ENCODE measurements around the gene SH3BGRL2.

SH3BGRL2 gene

DNA sequence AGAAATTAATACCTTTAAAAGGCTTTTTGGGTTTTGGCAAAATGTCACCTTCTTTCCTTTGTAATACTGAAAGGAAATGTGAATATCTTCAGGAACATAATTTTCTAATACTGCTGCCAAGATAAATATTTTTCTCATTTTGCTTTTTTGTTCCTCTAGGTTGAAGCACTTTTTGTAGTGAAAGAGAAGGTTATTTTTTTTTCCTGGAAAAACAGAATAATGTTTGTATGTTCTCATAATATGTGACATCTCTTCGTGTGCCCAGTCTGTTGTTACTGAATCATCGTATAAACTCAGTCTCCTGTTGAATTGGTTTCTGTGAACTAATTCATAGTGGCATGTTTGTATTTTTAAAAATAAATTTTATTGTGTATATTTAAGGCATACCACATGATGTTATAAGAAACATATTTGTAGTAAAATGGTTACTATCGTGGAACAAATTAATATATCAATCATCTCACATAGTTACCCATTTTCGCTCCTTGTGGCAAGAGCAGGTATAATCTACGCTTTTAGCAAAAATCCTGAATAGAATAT is 74.4 kb downstream of the SH3BGRL2 start:
- ChIA-PET CTCF (interaction anchor here (1.0 to 1.3 kb wide), 2 partner anchors 9 kb away, joined by 3 to 6 read pairs; no protein-coding TSS in a partner anchor), POLR2A (no interaction called here)

DNA sequence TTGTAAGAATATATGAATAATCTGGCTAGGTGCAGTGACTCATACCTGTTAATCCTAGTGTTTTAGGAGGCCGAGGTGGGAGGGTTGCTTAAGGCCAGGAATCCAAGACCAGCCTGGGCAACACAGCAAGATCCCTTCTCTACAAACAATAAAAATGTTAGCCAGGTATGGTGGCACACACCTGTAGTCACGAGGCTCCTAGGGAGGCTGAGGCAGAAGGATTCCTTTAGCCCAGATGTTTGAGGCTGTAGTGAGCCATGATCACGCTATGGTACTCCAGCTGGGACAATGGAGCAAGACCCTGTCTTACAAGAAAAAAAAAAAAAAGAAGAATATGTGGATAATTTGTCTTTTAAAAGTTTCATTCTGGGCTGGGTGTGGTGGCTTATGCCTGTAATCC is 75.4 kb downstream of the SH3BGRL2 start:
- POLR2A ChIA-PET, result no interaction called here
- Histone ChIP-seq H3K36me3 (ENCODE audit: control insufficient read depth in 4 of 4, insufficient read depth in 4 of 4, low read length in 3 of 4) (no peaks in the 10 kb centered on the region), H3K4me3 (ENCODE audit: control insufficient read depth in 1 of 7, extremely low read depth in 1 of 7, insufficient read depth in 4 of 7, low read depth in 2 of 7, low read length in 6 of 7) (no peak overlapping the region), H3K27me3 (replicated peaks in 2 of 5; ENCODE audit: control insufficient read depth in 4 of 5, insufficient read depth in 5 of 5, low read length in 4 of 5) (no peaks in the 10 kb centered on the region), H3K27ac (ENCODE audit: insufficient read depth in 1 of 2, low read depth in 1 of 2, low read length in 2 of 2, poor library complexity in 1 of 2, severe bottlenecking in 2 of 2) (no peak overlapping the region), H3K4me1 (ENCODE audit: control extremely low read depth in 1 of 4, control insufficient read depth in 4 of 4, insufficient read depth in 4 of 4, low read length in 3 of 4) (no peaks in the 10 kb centered on the region), H3K9me3 (ENCODE audit: control extremely low read depth in 1 of 5, control insufficient read depth in 4 of 5, insufficient read depth in 2 of 5, low read depth in 1 of 5, low read length in 4 of 5) (no peaks in the 10 kb centered on the region)
- DNase-seq, result no peak
- CTCF ChIA-PET, result interaction anchor here (1.0 kb wide), 2 partner anchors 8 to 10 kb away, joined by 3 read pairs; no protein-coding TSS in a partner anchor
- 100% methylated on average over 2 of the region's 3 CpGs for WGBS (ENCODE audit: insufficient coverage)

More for the DNA sequence above, 74.4 kb downstream of the SH3BGRL2 start:
- H3K9me3 ChIP-seq (ENCODE audit: control extremely low read depth in 1 of 5, control insufficient read depth in 4 of 5, insufficient read depth in 2 of 5, low read depth in 1 of 5, low read length in 4 of 5), result no peaks in the 10 kb centered on the region
- no peak overlapping the region for H3K4me3 ChIP-seq (ENCODE audit: control insufficient read depth in 1 of 7, extremely low read depth in 1 of 7, insufficient read depth in 4 of 7, low read depth in 2 of 7, low read length in 6 of 7)
- no peaks in the 10 kb centered on the region for H3K4me1 ChIP-seq (ENCODE audit: control extremely low read depth in 1 of 4, control insufficient read depth in 4 of 4, insufficient read depth in 4 of 4, low read length in 3 of 4)
- H3K27me3 ChIP-seq (replicated peaks in 2 of 5; ENCODE audit: control insufficient read depth in 4 of 5, insufficient read depth in 5 of 5, low read length in 4 of 5), result no peaks in the 10 kb centered on the region
- peaks cover 0 to 2% (median 0%) of the 10 kb centered on the region in 4 experiments for H3K36me3 ChIP-seq (ENCODE audit: control insufficient read depth in 4 of 4, insufficient read depth in 4 of 4, low read length in 3 of 4)
- no peak for DNase-seq
- H3K27ac ChIP-seq (ENCODE audit: insufficient read depth in 1 of 2, low read depth in 1 of 2, low read length in 2 of 2, poor library complexity in 1 of 2, severe bottlenecking in 2 of 2), result no peak overlapping the region
- WGBS (ENCODE audit: insufficient coverage), result 100% methylated on average over 1 of the region's 5 CpGs

DNA sequence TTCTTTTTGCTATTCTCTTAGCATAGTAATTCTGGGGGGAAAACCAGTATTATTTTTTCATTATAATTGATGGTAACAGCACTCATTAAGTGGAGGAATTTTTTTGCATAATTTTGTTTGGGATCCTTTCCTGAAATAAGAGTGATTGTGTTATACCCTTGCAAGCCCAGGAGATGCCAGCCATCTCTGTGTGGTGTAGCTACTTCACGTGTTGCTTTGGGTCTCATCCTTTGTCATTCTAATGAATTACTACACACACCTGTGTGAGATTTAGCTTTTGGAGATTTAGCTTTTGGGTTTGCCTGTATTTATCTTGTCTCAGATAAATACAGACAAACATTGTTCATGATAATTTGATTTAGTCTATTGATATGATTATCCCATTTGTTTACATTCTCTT is 76.5 kb downstream of the SH3BGRL2 start:
- H3K4me1 ChIP-seq (ENCODE audit: control extremely low read depth in 1 of 4, control insufficient read depth in 4 of 4, insufficient read depth in 4 of 4, low read length in 3 of 4), result no peaks in the 10 kb centered on the region
- no peak for DNase-seq
- H3K4me3 ChIP-seq (ENCODE audit: control insufficient read depth in 1 of 7, extremely low read depth in 1 of 7, insufficient read depth in 4 of 7, low read depth in 2 of 7, low read length in 6 of 7), result no peak overlapping the region
- H3K27ac ChIP-seq (ENCODE audit: insufficient read depth in 1 of 2, low read depth in 1 of 2, low read length in 2 of 2, poor library complexity in 1 of 2, severe bottlenecking in 2 of 2), result no peak overlapping the region
- no peaks in the 10 kb centered on the region for H3K27me3 ChIP-seq (replicated peaks in 2 of 5; ENCODE audit: control insufficient read depth in 4 of 5, insufficient read depth in 5 of 5, low read length in 4 of 5)
- ChIA-PET POLR2A (no interaction called here), CTCF (interaction anchor here (1.3 kb wide), 1 partner anchor 137 kb away, joined by 3 read pairs; no protein-coding TSS in a partner anchor)
- H3K36me3 ChIP-seq (ENCODE audit: control insufficient read depth in 4 of 4, insufficient read depth in 4 of 4, low read length in 3 of 4), result no peaks in the 10 kb centered on the region
- WGBS (ENCODE audit: insufficient coverage), result no CpG with 5 or more reads among the region's 1 CpG
- H3K9me3 ChIP-seq (ENCODE audit: control extremely low read depth in 1 of 5, control insufficient read depth in 4 of 5, insufficient read depth in 2 of 5, low read depth in 1 of 5, low read length in 4 of 5), result no peaks in the 10 kb centered on the region

DNA sequence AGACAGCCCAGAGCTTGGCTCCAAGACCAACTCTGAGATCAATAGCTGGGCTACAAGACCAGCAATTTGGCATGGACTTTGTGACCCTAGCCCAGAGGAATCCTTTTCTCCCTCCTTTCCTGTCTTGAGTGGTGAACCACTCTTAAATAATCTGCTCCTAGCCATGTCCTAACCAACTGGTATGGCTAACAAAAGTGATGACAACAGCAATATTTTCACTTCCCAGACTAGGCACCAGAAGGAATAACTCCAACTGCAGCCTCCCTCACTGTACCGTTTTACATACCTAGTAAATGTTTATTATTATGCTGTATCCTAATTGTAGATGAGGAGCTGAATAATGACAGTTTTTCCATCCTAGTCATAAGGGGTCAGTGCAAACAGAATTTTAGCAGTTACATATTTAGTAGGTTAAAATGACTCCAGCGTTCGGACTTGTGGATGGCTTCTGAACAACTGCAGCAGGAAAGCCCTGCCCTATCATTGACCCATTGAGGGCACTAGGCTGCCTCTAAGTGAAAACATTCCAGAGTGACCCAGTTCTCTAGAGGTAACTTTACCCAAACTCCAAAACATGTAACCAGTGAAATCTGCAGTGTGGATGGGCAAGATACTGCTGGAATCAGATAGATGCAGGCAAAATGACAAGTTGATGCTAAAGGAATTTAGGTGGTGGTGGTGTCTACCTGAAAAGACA is 77.1 kb downstream of the SH3BGRL2 start:
- no peaks in the 10 kb centered on the region for H3K4me1 ChIP-seq (ENCODE audit: control extremely low read depth in 1 of 4, control insufficient read depth in 4 of 4, insufficient read depth in 4 of 4, low read length in 3 of 4)
- no peaks in the 10 kb centered on the region for H3K36me3 ChIP-seq (ENCODE audit: control insufficient read depth in 4 of 4, insufficient read depth in 4 of 4, low read length in 3 of 4)
- no peaks in the 10 kb centered on the region for H3K27me3 ChIP-seq (replicated peaks in 2 of 5; ENCODE audit: control insufficient read depth in 4 of 5, insufficient read depth in 5 of 5, low read length in 4 of 5)
- ChIA-PET CTCF (interaction anchor here (1.2 to 1.4 kb wide), 3 partner anchors 11 to 138 kb away, joined by 3 to 5 read pairs (median 4); no protein-coding TSS in a partner anchor), POLR2A (no interaction called here)
- no CpG with 5 or more reads among the region's 3 CpGs for WGBS (ENCODE audit: insufficient coverage)
- no peak for DNase-seq
- H3K27ac ChIP-seq (ENCODE audit: insufficient read depth in 1 of 2, low read depth in 1 of 2, low read length in 2 of 2, poor library complexity in 1 of 2, severe bottlenecking in 2 of 2), result no peak overlapping the region
- H3K4me3 ChIP-seq (ENCODE audit: control insufficient read depth in 1 of 7, extremely low read depth in 1 of 7, insufficient read depth in 4 of 7, low read depth in 2 of 7, low read length in 6 of 7), result no peak overlapping the region
- H3K9me3 ChIP-seq (ENCODE audit: control extremely low read depth in 1 of 5, control insufficient read depth in 4 of 5, insufficient read depth in 2 of 5, low read depth in 1 of 5, low read length in 4 of 5), result no peaks in the 10 kb centered on the region

DNA sequence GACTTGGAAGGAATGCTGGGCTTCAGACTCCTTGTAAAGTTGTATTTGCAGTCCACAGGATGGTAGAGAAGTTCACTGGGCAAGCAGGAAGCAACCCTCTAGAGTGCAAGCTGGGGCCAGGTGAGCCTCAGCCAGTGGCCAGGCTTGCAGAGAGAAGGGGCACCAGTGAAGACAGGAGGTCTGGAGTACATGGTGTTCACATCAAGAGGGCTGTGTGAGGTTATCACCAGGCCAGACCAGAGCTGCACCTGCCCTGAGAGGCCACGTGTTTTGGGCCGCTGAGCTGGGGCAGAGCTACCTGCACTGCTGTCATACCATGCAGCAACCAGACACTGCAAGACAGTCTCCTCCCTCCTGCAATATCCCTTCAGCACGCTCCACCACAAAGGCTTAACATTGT is 79.0 kb downstream of the SH3BGRL2 start:
- H3K27me3 ChIP-seq (replicated peaks in 2 of 5; ENCODE audit: control insufficient read depth in 4 of 5, insufficient read depth in 5 of 5, low read length in 4 of 5), result peaks cover 0 to 2% (median 0%) of the 10 kb centered on the region in 5 experiments
- no peak for DNase-seq
- CTCF ChIA-PET, result interaction anchor here (1.9 to 2.9 kb wide), 2 partner anchors 38 to 140 kb away, joined by 4 to 10 read pairs; no protein-coding TSS in a partner anchor
- H3K4me1 ChIP-seq (ENCODE audit: control extremely low read depth in 1 of 4, control insufficient read depth in 4 of 4, insufficient read depth in 4 of 4, low read length in 3 of 4), result no peaks in the 10 kb centered on the region
- WGBS (ENCODE audit: insufficient coverage), result 83% methylated on average over 1 of the region's 3 CpGs
- no peak overlapping the region for H3K4me3 ChIP-seq (ENCODE audit: control insufficient read depth in 1 of 7, extremely low read depth in 1 of 7, insufficient read depth in 4 of 7, low read depth in 2 of 7, low read length in 6 of 7)
- no peak overlapping the region for H3K27ac ChIP-seq (ENCODE audit: insufficient read depth in 1 of 2, low read depth in 1 of 2, low read length in 2 of 2, poor library complexity in 1 of 2, severe bottlenecking in 2 of 2)
- no peaks in the 10 kb centered on the region for H3K9me3 ChIP-seq (ENCODE audit: control extremely low read depth in 1 of 5, control insufficient read depth in 4 of 5, insufficient read depth in 2 of 5, low read depth in 1 of 5, low read length in 4 of 5)
- no peaks in the 10 kb centered on the region for H3K36me3 ChIP-seq (ENCODE audit: control insufficient read depth in 4 of 4, insufficient read depth in 4 of 4, low read length in 3 of 4)
- POLR2A ChIA-PET, result no interaction called here

DNA sequence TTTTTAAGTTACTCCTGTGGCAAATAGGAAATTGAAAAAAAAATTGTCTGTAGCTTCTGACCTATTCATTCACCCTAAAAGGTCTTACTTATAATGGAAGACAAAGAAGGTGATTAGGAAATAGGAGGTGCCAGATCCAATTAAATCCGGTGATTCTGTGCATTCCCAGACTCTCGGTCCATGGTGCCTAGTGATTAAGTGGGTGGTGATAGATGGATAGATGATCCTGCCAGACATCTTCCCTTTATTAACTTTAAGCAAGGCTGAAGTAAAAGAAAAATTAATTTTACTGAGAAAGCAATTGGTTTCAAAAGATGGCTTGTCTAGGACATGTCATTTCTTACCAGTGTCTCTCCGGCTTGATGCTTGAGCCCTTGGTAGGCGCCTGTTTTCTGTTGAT is 80.0 kb downstream of the SH3BGRL2 start:
- no peak overlapping the region for H3K4me3 ChIP-seq (ENCODE audit: control insufficient read depth in 1 of 7, extremely low read depth in 1 of 7, insufficient read depth in 4 of 7, low read depth in 2 of 7, low read length in 6 of 7)
- H3K36me3 ChIP-seq (ENCODE audit: control insufficient read depth in 4 of 4, insufficient read depth in 4 of 4, low read length in 3 of 4), result no peaks in the 10 kb centered on the region
- H3K9me3 ChIP-seq (ENCODE audit: control extremely low read depth in 1 of 5, control insufficient read depth in 4 of 5, insufficient read depth in 2 of 5, low read depth in 1 of 5, low read length in 4 of 5), result no peaks in the 10 kb centered on the region
- POLR2A ChIA-PET, result no interaction called here
- 89% methylated on average over 4 of the region's 4 CpGs for WGBS (ENCODE audit: insufficient coverage)
- H3K27me3 ChIP-seq (replicated peaks in 2 of 5; ENCODE audit: control insufficient read depth in 4 of 5, insufficient read depth in 5 of 5, low read length in 4 of 5), result peaks cover 0 to 3% (median 0%) of the 10 kb centered on the region in 5 experiments
- no peak overlapping the region for H3K27ac ChIP-seq (ENCODE audit: insufficient read depth in 1 of 2, low read depth in 1 of 2, low read length in 2 of 2, poor library complexity in 1 of 2, severe bottlenecking in 2 of 2)
- CTCF ChIA-PET, result interaction anchor here (1.3 to 2.9 kb wide), 3 partner anchors 39 to 141 kb away, joined by 4 to 10 read pairs (median 4); no protein-coding TSS in a partner anchor
- no peak for DNase-seq
- H3K4me1 ChIP-seq (ENCODE audit: control extremely low read depth in 1 of 4, control insufficient read depth in 4 of 4, insufficient read depth in 4 of 4, low read length in 3 of 4), result no peaks in the 10 kb centered on the region

DNA sequence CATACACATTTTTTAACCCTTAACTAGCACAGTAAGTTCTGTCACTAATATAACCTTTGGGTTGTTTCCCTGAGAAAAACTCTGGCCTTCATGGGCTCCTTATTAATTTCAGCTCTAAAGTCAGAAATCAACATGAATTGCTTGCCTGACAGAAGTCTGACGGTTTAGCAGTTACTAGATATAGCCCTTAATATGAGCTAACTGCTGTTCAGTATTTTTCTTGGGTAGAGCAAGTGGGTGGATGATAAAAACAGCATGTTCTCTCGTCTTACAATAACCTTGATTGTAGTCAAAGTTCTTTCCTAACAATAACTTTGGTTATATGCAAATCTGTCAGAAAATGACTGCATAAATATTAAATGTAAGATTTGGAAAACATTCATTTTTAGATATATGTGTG is 81.0 kb downstream of the SH3BGRL2 start:
- Histone ChIP-seq H3K36me3 (ENCODE audit: control insufficient read depth in 4 of 4, insufficient read depth in 4 of 4, low read length in 3 of 4) (no peaks in the 10 kb centered on the region), H3K27me3 (replicated peaks in 2 of 5; ENCODE audit: control insufficient read depth in 4 of 5, insufficient read depth in 5 of 5, low read length in 4 of 5) (peaks cover 0 to 3% (median 0%) of the 10 kb centered on the region in 5 experiments), H3K27ac (ENCODE audit: insufficient read depth in 1 of 2, low read depth in 1 of 2, low read length in 2 of 2, poor library complexity in 1 of 2, severe bottlenecking in 2 of 2) (no peak overlapping the region), H3K4me3 (ENCODE audit: control insufficient read depth in 1 of 7, extremely low read depth in 1 of 7, insufficient read depth in 4 of 7, low read depth in 2 of 7, low read length in 6 of 7) (no peak overlapping the region), H3K9me3 (ENCODE audit: control extremely low read depth in 1 of 5, control insufficient read depth in 4 of 5, insufficient read depth in 2 of 5, low read depth in 1 of 5, low read length in 4 of 5) (no peaks in the 10 kb centered on the region), H3K4me1 (ENCODE audit: control extremely low read depth in 1 of 4, control insufficient read depth in 4 of 4, insufficient read depth in 4 of 4, low read length in 3 of 4) (no peaks in the 10 kb centered on the region)
- POLR2A ChIA-PET, result no interaction called here
- DNase-seq, result no peak
- no CpG with 5 or more reads among the region's 2 CpGs for WGBS (ENCODE audit: insufficient coverage)
- CTCF ChIA-PET, result interaction anchor here (1.3 to 2.9 kb wide), 3 partner anchors 40 to 142 kb away, joined by 4 to 10 read pairs (median 4); no protein-coding TSS in a partner anchor
